ENCODE measurements around the gene A1BG.

A1BG gene

GRCh38 chr19:58395220-58395978 is 42.1 kb upstream of the A1BG start, which contains the start of gene RNF225:
TSS of gene RNF225 (plus strand) at chr19:58395656. CDS start at chr19:58396090, 434 bp downstream.
- no peak within 1 kb of the TSS for H3K27ac ChIP-seq (ENCODE audit: extremely low read depth, low read depth, low read length)
- no peaks in the 10 kb centered on the region for H3K4me1 ChIP-seq (ENCODE audit: control insufficient read depth, insufficient read depth, low read length)
- H3K9me3 ChIP-seq (ENCODE audit: control insufficient read depth, insufficient read depth, low read depth, low read length), result no peaks in the 10 kb centered on the region
- CTCF ChIA-PET, result interaction anchor here (0.5 to 0.6 kb wide), 2 partner anchors 74 to 185 kb away, joined by 3 read pairs; no protein-coding TSS in a partner anchor
- no peak within 1 kb of the TSS for H3K4me3 ChIP-seq (ENCODE audit: low read depth, low read length)
- POLR2A ChIA-PET, result interaction anchor here (1.1 to 2.1 kb wide), 4 partner anchors 13 to 126 kb away, joined by 3 to 7 read pairs (median 4); partner anchors contain the start of genes ZNF497 and ZNF584
- peaks cover 42 to 57% of the 10 kb centered on the region in 2 experiments for H3K36me3 ChIP-seq (ENCODE audit: control insufficient read depth in 2 of 2, insufficient read depth in 1 of 2, low read length in 2 of 2)
- TF ChIP-seq ZNF248 (tag by site-specific recombination; IDR thresholded peaks at IDR 0.05) (no peak), ZNF404 (tag by site-specific recombination; IDR thresholded peaks at IDR 0.05) (no peak), SALL2 (tag by site-specific recombination; IDR thresholded peaks at IDR 0.05; ENCODE audit: borderline replicate concordance) (no peak), SCRT2 (tag by site-specific recombination; IDR thresholded peaks at IDR 0.05) (peak; percentile 54), MZF1 (tag by site-specific recombination; IDR thresholded peaks at IDR 0.05; ENCODE audit: borderline replicate concordance) (peak; percentile 68), KLF1 (tag by site-specific recombination; IDR thresholded peaks at IDR 0.05) (peak; percentile 13; the same call in 1 of the 2 replicates), ZNF660 (tag by site-specific recombination; IDR thresholded peaks at IDR 0.05) (no peak), CTCF (tag by site-specific recombination; IDR thresholded peaks at IDR 0.05) (no peak), GLIS1 (tag by site-specific recombination; IDR thresholded peaks at IDR 0.05) (peak; percentile 80), ZNF624 (tag by site-specific recombination; IDR thresholded peaks at IDR 0.05) (no peak), SP2 (tag by site-specific recombination; IDR thresholded peaks at IDR 0.05) (peak; percentile 77), KLF10 (tag by site-specific recombination; IDR thresholded peaks at IDR 0.05) (peak; percentile 17; the same call in 1 of the 2 replicates), ZNF16 (tag by site-specific recombination; IDR thresholded peaks at IDR 0.05; ENCODE audit: low read depth) (no peak), ZBTB17 (tag by site-specific recombination; IDR thresholded peaks at IDR 0.05) (no peak), ZNF155 (tag by site-specific recombination; IDR thresholded peaks at IDR 0.05) (no peak), ZSCAN23 (tag by site-specific recombination; IDR thresholded peaks at IDR 0.05) (no peak)
- TF ChIP-seq, protein P1, sequence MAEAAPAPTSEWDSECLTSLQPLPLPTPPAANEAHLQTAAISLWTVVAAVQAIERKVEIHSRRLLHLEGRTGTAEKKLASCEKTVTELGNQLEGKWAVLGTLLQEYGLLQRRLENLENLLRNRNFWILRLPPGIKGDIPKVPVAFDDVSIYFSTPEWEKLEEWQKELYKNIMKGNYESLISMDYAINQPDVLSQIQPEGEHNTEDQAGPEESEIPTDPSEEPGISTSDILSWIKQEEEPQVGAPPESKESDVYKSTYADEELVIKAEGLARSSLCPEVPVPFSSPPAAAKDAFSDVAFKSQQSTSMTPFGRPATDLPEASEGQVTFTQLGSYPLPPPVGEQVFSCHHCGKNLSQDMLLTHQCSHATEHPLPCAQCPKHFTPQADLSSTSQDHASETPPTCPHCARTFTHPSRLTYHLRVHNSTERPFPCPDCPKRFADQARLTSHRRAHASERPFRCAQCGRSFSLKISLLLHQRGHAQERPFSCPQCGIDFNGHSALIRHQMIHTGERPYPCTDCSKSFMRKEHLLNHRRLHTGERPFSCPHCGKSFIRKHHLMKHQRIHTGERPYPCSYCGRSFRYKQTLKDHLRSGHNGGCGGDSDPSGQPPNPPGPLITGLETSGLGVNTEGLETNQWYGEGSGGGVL (tag by site-specific recombination; IDR thresholded peaks at IDR 0.05), result peak; percentile 43; the same call in 1 of the 2 replicates
- TF ChIP-seq, protein P2, sequence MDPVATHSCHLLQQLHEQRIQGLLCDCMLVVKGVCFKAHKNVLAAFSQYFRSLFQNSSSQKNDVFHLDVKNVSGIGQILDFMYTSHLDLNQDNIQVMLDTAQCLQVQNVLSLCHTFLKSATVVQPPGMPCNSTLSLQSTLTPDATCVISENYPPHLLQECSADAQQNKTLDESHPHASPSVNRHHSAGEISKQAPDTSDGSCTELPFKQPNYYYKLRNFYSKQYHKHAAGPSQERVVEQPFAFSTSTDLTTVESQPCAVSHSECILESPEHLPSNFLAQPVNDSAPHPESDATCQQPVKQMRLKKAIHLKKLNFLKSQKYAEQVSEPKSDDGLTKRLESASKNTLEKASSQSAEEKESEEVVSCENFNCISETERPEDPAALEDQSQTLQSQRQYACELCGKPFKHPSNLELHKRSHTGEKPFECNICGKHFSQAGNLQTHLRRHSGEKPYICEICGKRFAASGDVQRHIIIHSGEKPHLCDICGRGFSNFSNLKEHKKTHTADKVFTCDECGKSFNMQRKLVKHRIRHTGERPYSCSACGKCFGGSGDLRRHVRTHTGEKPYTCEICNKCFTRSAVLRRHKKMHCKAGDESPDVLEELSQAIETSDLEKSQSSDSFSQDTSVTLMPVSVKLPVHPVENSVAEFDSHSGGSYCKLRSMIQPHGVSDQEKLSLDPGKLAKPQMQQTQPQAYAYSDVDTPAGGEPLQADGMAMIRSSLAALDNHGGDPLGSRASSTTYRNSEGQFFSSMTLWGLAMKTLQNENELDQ (tag by site-specific recombination; IDR thresholded peaks at IDR 0.05; ENCODE audit: low read depth), result no peak
- TF ChIP-seq, protein P3, sequence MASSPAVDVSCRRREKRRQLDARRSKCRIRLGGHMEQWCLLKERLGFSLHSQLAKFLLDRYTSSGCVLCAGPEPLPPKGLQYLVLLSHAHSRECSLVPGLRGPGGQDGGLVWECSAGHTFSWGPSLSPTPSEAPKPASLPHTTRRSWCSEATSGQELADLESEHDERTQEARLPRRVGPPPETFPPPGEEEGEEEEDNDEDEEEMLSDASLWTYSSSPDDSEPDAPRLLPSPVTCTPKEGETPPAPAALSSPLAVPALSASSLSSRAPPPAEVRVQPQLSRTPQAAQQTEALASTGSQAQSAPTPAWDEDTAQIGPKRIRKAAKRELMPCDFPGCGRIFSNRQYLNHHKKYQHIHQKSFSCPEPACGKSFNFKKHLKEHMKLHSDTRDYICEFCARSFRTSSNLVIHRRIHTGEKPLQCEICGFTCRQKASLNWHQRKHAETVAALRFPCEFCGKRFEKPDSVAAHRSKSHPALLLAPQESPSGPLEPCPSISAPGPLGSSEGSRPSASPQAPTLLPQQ (tag by site-specific recombination; IDR thresholded peaks at IDR 0.05), result peak; percentile 58; the same call in 1 of the 2 replicates
- TF ChIP-seq, protein P4, sequence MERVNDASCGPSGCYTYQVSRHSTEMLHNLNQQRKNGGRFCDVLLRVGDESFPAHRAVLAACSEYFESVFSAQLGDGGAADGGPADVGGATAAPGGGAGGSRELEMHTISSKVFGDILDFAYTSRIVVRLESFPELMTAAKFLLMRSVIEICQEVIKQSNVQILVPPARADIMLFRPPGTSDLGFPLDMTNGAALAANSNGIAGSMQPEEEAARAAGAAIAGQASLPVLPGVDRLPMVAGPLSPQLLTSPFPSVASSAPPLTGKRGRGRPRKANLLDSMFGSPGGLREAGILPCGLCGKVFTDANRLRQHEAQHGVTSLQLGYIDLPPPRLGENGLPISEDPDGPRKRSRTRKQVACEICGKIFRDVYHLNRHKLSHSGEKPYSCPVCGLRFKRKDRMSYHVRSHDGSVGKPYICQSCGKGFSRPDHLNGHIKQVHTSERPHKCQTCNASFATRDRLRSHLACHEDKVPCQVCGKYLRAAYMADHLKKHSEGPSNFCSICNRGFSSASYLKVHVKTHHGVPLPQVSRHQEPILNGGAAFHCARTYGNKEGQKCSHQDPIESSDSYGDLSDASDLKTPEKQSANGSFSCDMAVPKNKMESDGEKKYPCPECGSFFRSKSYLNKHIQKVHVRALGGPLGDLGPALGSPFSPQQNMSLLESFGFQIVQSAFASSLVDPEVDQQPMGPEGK (tag by site-specific recombination; IDR thresholded peaks at IDR 0.05), result 0 out of 2 replicates have a peak, but pooled peaks have one; percentile 13
- TF ChIP-seq, protein P5, sequence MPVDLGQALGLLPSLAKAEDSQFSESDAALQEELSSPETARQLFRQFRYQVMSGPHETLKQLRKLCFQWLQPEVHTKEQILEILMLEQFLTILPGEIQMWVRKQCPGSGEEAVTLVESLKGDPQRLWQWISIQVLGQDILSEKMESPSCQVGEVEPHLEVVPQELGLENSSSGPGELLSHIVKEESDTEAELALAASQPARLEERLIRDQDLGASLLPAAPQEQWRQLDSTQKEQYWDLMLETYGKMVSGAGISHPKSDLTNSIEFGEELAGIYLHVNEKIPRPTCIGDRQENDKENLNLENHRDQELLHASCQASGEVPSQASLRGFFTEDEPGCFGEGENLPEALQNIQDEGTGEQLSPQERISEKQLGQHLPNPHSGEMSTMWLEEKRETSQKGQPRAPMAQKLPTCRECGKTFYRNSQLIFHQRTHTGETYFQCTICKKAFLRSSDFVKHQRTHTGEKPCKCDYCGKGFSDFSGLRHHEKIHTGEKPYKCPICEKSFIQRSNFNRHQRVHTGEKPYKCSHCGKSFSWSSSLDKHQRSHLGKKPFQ (tag by site-specific recombination; IDR thresholded peaks at IDR 0.05), result no peak
- TF ChIP-seq, protein P6, sequence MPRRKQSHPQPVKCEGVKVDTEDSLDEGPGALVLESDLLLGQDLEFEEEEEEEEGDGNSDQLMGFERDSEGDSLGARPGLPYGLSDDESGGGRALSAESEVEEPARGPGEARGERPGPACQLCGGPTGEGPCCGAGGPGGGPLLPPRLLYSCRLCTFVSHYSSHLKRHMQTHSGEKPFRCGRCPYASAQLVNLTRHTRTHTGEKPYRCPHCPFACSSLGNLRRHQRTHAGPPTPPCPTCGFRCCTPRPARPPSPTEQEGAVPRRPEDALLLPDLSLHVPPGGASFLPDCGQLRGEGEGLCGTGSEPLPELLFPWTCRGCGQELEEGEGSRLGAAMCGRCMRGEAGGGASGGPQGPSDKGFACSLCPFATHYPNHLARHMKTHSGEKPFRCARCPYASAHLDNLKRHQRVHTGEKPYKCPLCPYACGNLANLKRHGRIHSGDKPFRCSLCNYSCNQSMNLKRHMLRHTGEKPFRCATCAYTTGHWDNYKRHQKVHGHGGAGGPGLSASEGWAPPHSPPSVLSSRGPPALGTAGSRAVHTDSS (tag by site-specific recombination; IDR thresholded peaks at IDR 0.05), result no peak

Measured in HEK293 (cell line).